IMR-90 (cell line): ENCODE data around the gene GRID2IP. TPM values are rescaled to one million over a fixed set of nuclear protein-coding genes. Genes with fewer than 3 reads are reported as not detected.

ENCODE experiments used
- ATAC-seq: fragments of 200-7000 bp; cut with Tn5 transposase; 2 replicates; pipeline ENCODE4 v1.9.1; 2020; ENCODE audit warnings: low read depth, mild to moderate bottlenecking, moderate library complexity
- BruUV-seq: library from RNA; stranded (reverse); fragments of 400-500 nt; replicated peaks from 2 replicates; lab custom pipeline; 2021; lab: Mats Ljungman, UMichigan
- CTCF ChIA-PET: fragments of 300-600 bp; formaldehyde crosslinking; extraction: SDS; loops from one replicate; lab custom pipeline; 2021; ENCODE audit warnings: antibody characterized with exemption; lab: Yijun Ruan, JAX
- POLR2A ChIA-PET: fragments of 300-600 bp; sonication (Branson Sonifier 250); formaldehyde crosslinking; loops from one replicate; lab custom pipeline; 2022; ENCODE audit warnings: antibody characterized with exemption; ENCODE audit not compliant: unreplicated experiment; lab: Charles Lee
- DNase-seq: peaks from one replicate; pipeline ENCODE4 v3.0.0; 2013
- H2AFZ ChIP-seq: replicated peaks from 2 replicates; pipeline ENCODE3; 2013; ENCODE audit warnings: low read length, mild to moderate bottlenecking; ENCODE audit not compliant: poor library complexity
- H2AK5ac ChIP-seq: 2 replicates; pipeline ENCODE4 v1.6.1; 2013; ENCODE audit warnings: low read depth, low read length, inconsistent platforms
- H2AK9ac ChIP-seq: replicated peaks from 2 replicates; pipeline ENCODE3; 2013; ENCODE audit warnings: mild to moderate bottlenecking, low read depth, low read length, moderate library complexity; ENCODE audit not compliant: poor library complexity
- H2BK120ac ChIP-seq: 2 replicates; pipeline ENCODE4 v1.6.1; 2013; ENCODE audit warnings: low read depth, low read length, inconsistent platforms
- H2BK15ac ChIP-seq: 3 replicates; pipeline ENCODE4 v1.6.1; 2013; ENCODE audit warnings: low read depth, low read length, inconsistent platforms
- H2BK20ac ChIP-seq: 2 replicates; pipeline ENCODE4 v1.6.1; 2013; ENCODE audit warnings: low read depth, mild to moderate bottlenecking, inconsistent platforms, low read length, moderate library complexity
- H2BK5ac ChIP-seq: 2 replicates; pipeline ENCODE4 v1.6.1; 2013; ENCODE audit warnings: mild to moderate bottlenecking, low read depth, low read length, inconsistent platforms; ENCODE audit not compliant: poor library complexity, severe bottlenecking
- H3K14ac ChIP-seq: replicated peaks from 2 replicates; pipeline ENCODE4 v1.6.1; 2013; ENCODE audit warnings: low read depth, low read length, inconsistent platforms
- H3K18ac ChIP-seq: 2 replicates; pipeline ENCODE4 v1.6.1; 2013; ENCODE audit warnings: low read depth, low read length, control low read depth
- H3K23ac ChIP-seq: 2 replicates; pipeline ENCODE4 v1.6.1; 2013; ENCODE audit warnings: low read depth, low read length, inconsistent platforms
- H3K27ac ChIP-seq: 2 replicates; pipeline ENCODE4 v1.5.1; 2013; ENCODE audit warnings: mild to moderate bottlenecking, control low read depth, low read length; ENCODE audit not compliant: insufficient read depth
- H3K27me3 ChIP-seq: 2 replicates; pipeline ENCODE4 v1.6.1; 2013; ENCODE audit warnings: low read length; ENCODE audit not compliant: control insufficient read depth, insufficient read depth
- H3K36me3 ChIP-seq: 2 replicates; pipeline ENCODE4 v1.6.1; 2013; ENCODE audit warnings: low read length, mixed read lengths; ENCODE audit not compliant: control insufficient read depth, insufficient read depth
- H3K4ac ChIP-seq: 2 replicates; pipeline ENCODE4 v1.6.1; 2013; ENCODE audit warnings: low read depth, low read length, inconsistent platforms
- H3K4me1 ChIP-seq: 2 replicates; pipeline ENCODE4 v1.6.1; 2013; ENCODE audit warnings: low read length, mixed read lengths; ENCODE audit not compliant: control insufficient read depth, insufficient read depth
- H3K4me2 ChIP-seq: 2 replicates; pipeline ENCODE4 v1.6.1; 2013; ENCODE audit warnings: low read depth, mild to moderate bottlenecking, control low read depth, low read length, moderate library complexity
- H3K4me3 ChIP-seq: 2 replicates; pipeline ENCODE4 v1.5.1; 2013; ENCODE audit warnings: low read depth, mild to moderate bottlenecking, control low read depth, low read length, moderate library complexity; ENCODE audit not compliant: insufficient read depth
- H3K56ac ChIP-seq: 2 replicates; pipeline ENCODE4 v1.6.1; 2013; ENCODE audit warnings: low read length, inconsistent platforms; ENCODE audit not compliant: insufficient read depth; ENCODE audit errors: extremely low read depth
- H3K79me1 ChIP-seq, 2 experiments: 2 replicates each; pipeline ENCODE4 v1.6.1; 2013; ENCODE audit warnings: low read length in 2 of 2, inconsistent platforms in 1 of 2, low read depth in 1 of 2
- H3K9ac ChIP-seq: 2 replicates; pipeline ENCODE4 v1.6.1; 2013; ENCODE audit warnings: low read depth, low read length, control low read depth
- H3K9me1 ChIP-seq: 2 replicates; pipeline ENCODE4 v1.6.1; 2013; ENCODE audit warnings: low read length, inconsistent platforms; ENCODE audit not compliant: insufficient read depth
- H3K9me3 ChIP-seq: 2 replicates; pipeline ENCODE4 v1.6.1; 2013; ENCODE audit warnings: low read length; ENCODE audit not compliant: control insufficient read depth, insufficient read depth
- H4K20me1 ChIP-seq: 2 replicates; pipeline ENCODE4 v1.6.1; 2013; ENCODE audit warnings: low read length, inconsistent platforms; ENCODE audit not compliant: insufficient read depth
- H4K5ac ChIP-seq: 2 replicates; pipeline ENCODE4 v1.6.1; 2013; ENCODE audit warnings: mild to moderate bottlenecking, low read depth, low read length, control low read depth
- H4K8ac ChIP-seq, 2 experiments: 2 replicates each; pipeline ENCODE4 v1.6.1; 2013; ENCODE audit warnings: low read depth in 2 of 2, low read length in 2 of 2, control low read depth in 1 of 2, inconsistent platforms in 1 of 2
- H4K91ac ChIP-seq: 2 replicates; pipeline ENCODE4 v1.6.1; 2013; ENCODE audit warnings: low read depth, low read length, inconsistent platforms; ENCODE audit not compliant: insufficient read depth
- MAZ ChIP-seq: IDR thresholded peaks from 2 replicates; pipeline ENCODE4 v1.6.1; 2012; ENCODE audit warnings: low read depth, mild to moderate bottlenecking, low read length, improper control_type of control experiment, moderate library complexity, borderline replicate concordance
- MXI1 ChIP-seq: IDR thresholded peaks from 2 replicates; pipeline ENCODE4 v1.6.1; 2012; ENCODE audit warnings: low read depth, mild to moderate bottlenecking, low read length, moderate library complexity, borderline replicate concordance
- NFE2L2 ChIP-seq: fragments of 150-350 bp; IDR thresholded peaks from 2 replicates; pipeline ENCODE4 v1.6.1; 2016; ENCODE audit warnings: low read depth, mild to moderate bottlenecking, low read length
- POLR2A ChIP-seq: IDR thresholded peaks from 2 replicates; pipeline ENCODE4 v1.6.1; 2012; ENCODE audit warnings: mild to moderate bottlenecking, low read depth, low read length
- RCOR1 ChIP-seq: IDR thresholded peaks from 2 replicates; pipeline ENCODE4 v1.6.1; 2012; ENCODE audit warnings: mild to moderate bottlenecking, low read length, improper control_type of control experiment; ENCODE audit not compliant: insufficient replicate concordance
- WGBS, 2 experiments: methylation state at CpG; one replicate each; pipeline versions ENCODE4 v1.1.5 to v1.1.7; 2013; ENCODE audit warnings: missing lambda C conversion rate in 2 of 2; ENCODE audit not compliant: insufficient read length in 1 of 2; ENCODE audit errors: extremely low coverage in 2 of 2; 5-methylcytosine and 5-hydroxymethylcytosine counted together
- dilution Hi-C: fragments of 300-500 bp; cut with HindIII; formaldehyde crosslinking; loops from one replicate; pipeline ENCODE4 v1.14.3; 2018; ENCODE audit warnings: low sequenced_read_pairs; ENCODE audit not compliant: unreplicated experiment
- in situ Hi-C: fragments of 300-500 bp; cut with MboI; formaldehyde crosslinking; loops from 3 replicates; pipeline ENCODE4 v1.14.3; 2019; ENCODE audit warnings: low sequenced_read_pairs, inconsistent platforms, mixed read lengths
- intact Hi-C: fragments of 100-400 bp; cut with micrococcal nuclease; formaldehyde crosslinking; loops from 2 replicates; pipeline ENCODE4 v1.10.0; 2022
- polyA plus RNA-seq, 3 experiments: library from polyadenylated mRNA; depleted of rRNA; stranded (reverse); fragments of >200 nt; gene quantifications; 2 replicates each; pipeline ENCODE4 v1.2.3, GENCODE V29; 2012; ENCODE audit warnings: low replicate concordance in 1 of 3
- total RNA-seq: library from RNA; depleted of rRNA; stranded (reverse); fragments of >200 nt; gene quantifications from 2 replicates; pipeline ENCODE4 v1.2.3, GENCODE V29; 2012
- TF ChIP-seq, protein P1 (sequence below): fragments of 150-350 bp; IDR thresholded peaks from 2 replicates; pipeline ENCODE4 v1.6.1; 2017; ENCODE audit warnings: mild to moderate bottlenecking, antibody characterized with exemption, low read length, low read depth

Gene GRID2IP
- total and polyA plus RNA-seq, 2 of the 4 experiments (the other 2 are of a cell fraction) = not detected

- Histone ChIP-seq H3K9me1 (no peaks in the 10 kb centered on the region), H4K91ac (no peak overlapping the region), H2BK20ac (no peak overlapping the region), H2BK15ac (no peak overlapping the region), H3K14ac (no peak overlapping the region), H3K56ac (no peak overlapping the region), H3K27ac (no peak overlapping the region), H4K8ac (no peak overlapping the region), H2BK120ac (no peak overlapping the region), H2AK9ac (no peak overlapping the region), H2AFZ (no peak overlapping the region), H2BK5ac (no peak overlapping the region), H3K36me3 (no peaks in the 10 kb centered on the region), H3K4me2 (no peak overlapping the region), H3K4me1 (no peaks in the 10 kb centered on the region), H3K4me3 (no peak overlapping the region), H3K23ac (no peak overlapping the region), H4K20me1 (no peaks in the 10 kb centered on the region), H3K4ac (no peak overlapping the region), H3K79me1 (no peaks in the 10 kb centered on the region), H2AK5ac (no peak overlapping the region), H3K9me3 (no peaks in the 10 kb centered on the region), H3K18ac (no peak overlapping the region), H3K9ac (no peak overlapping the region), H3K27me3 (no peaks in the 10 kb centered on the region), H4K5ac (no peak overlapping the region)
- ATAC-seq (no peak), DNase-seq (no peak)
- WGBS, 2 experiments = 82% methylated on average over 7 of the region's 12 CpGs; no CpG with 5 or more reads in 1 of the 2 experiments
- CTCF ChIA-PET = no interaction called here
- dilution Hi-C loops = no loop called here
- no peak for TF ChIP-seq MAZ
- no peak for TF ChIP-seq POLR2A
- no peak for TF ChIP-seq NFE2L2
- no peak for TF ChIP-seq RCOR1
- TF ChIP-seq, protein P1, sequence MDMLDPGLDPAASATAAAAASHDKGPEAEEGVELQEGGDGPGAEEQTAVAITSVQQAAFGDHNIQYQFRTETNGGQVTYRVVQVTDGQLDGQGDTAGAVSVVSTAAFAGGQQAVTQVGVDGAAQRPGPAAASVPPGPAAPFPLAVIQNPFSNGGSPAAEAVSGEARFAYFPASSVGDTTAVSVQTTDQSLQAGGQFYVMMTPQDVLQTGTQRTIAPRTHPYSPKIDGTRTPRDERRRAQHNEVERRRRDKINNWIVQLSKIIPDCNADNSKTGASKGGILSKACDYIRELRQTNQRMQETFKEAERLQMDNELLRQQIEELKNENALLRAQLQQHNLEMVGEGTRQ = no peak
- no peak for TF ChIP-seq MXI1
- POLR2A ChIA-PET = no interaction called here
- in situ Hi-C loops = no loop called here
- no TSS peak for BruUV-seq
- intact Hi-C loops = no loop called here
Measured at GRCh38 chr7:6513541-6513940, 37.7 kb downstream of the GRID2IP start.
